ENCODE results near the gene COL8A2. TPM values are rescaled to one million over a fixed set of nuclear protein-coding genes. Genes with fewer than 3 reads are reported as not detected.
"Not testable (repeated sequence)": the region's sequence is repeated elsewhere in the genome, so short reads cannot be mapped to it uniquely, and the experiment has no call there.

The COL8A2 gene
- 0.08 and 0.88 TPM in 2 replicates for total RNA-seq (2014; rRNA removed; shearing (Covaris generic))

GRCh38 chr1:36125129-36125991 is at the start of gene COL8A2:
Gene COL8A2 (minus strand): TSS chr1:36125222. CDS start chr1:36100242, 24,980 bp downstream.
- DNase-seq (ENCODE audit: low spot score), result no peak

GRCh38 chr1:36174713-36175112 is 49.7 kb upstream of the COL8A2 start:
- DNase-seq (ENCODE audit: low spot score), result no peak

GRCh38 chr1:36172983-36173382 is 48.0 kb upstream of the COL8A2 start:
- no peak for DNase-seq (ENCODE audit: low spot score)

GRCh38 chr1:36172017-36172747 is 47.2 kb upstream of the COL8A2 start:
- no peak for DNase-seq (ENCODE audit: low spot score)

GRCh38 chr1:36170643-36171412 is 45.8 kb upstream of the COL8A2 start:
- DNase-seq (ENCODE audit: low spot score), result no peak

- DNase-seq (ENCODE audit: low spot score), result no peak
Observed at GRCh38 chr1:36168514-36168913, 43.5 kb upstream of the COL8A2 start.

GRCh38 chr1:36166938-36167905 is 42.2 kb upstream of the COL8A2 start:
- DNase-seq (ENCODE audit: low spot score), result no peak

GRCh38 chr1:36166136-36166535 is 41.1 kb upstream of the COL8A2 start:
- no peak for DNase-seq (ENCODE audit: low spot score)

- DNase-seq (ENCODE audit: low spot score), result no peak
Observed at GRCh38 chr1:36165145-36165544, 40.1 kb upstream of the COL8A2 start.

- DNase-seq (ENCODE audit: low spot score), result no peak
Observed at GRCh38 chr1:36164361-36164760, 39.3 kb upstream of the COL8A2 start.

GRCh38 chr1:36163426-36163825 is 38.4 kb upstream of the COL8A2 start:
- no peak for DNase-seq (ENCODE audit: low spot score)

GRCh38 chr1:36162680-36163239 is 37.7 kb upstream of the COL8A2 start:
- DNase-seq (ENCODE audit: low spot score), result no peak

GRCh38 chr1:36161641-36162531 is 36.9 kb upstream of the COL8A2 start:
- no peak for DNase-seq (ENCODE audit: low spot score)

- peak; percentile 75 for DNase-seq (ENCODE audit: low spot score)
Observed at GRCh38 chr1:36160949-36161485, 36.0 kb upstream of the COL8A2 start.

GRCh38 chr1:36160388-36160948 is 35.4 kb upstream of the COL8A2 start:
- no peak for DNase-seq (ENCODE audit: low spot score)

- no peak for DNase-seq (ENCODE audit: low spot score)
Observed at GRCh38 chr1:36159614-36160387, 34.8 kb upstream of the COL8A2 start.

- DNase-seq (ENCODE audit: low spot score), result not testable (repeated sequence)
Observed at GRCh38 chr1:36158827-36159252, 33.8 kb upstream of the COL8A2 start.

Measured in H4 (cell line).